ENCODE data around the gene GALNT2.
A peak's percentile ranks its signal among the peaks of the same experiment; 100 is the strongest.

GALNT2 gene

DNA sequence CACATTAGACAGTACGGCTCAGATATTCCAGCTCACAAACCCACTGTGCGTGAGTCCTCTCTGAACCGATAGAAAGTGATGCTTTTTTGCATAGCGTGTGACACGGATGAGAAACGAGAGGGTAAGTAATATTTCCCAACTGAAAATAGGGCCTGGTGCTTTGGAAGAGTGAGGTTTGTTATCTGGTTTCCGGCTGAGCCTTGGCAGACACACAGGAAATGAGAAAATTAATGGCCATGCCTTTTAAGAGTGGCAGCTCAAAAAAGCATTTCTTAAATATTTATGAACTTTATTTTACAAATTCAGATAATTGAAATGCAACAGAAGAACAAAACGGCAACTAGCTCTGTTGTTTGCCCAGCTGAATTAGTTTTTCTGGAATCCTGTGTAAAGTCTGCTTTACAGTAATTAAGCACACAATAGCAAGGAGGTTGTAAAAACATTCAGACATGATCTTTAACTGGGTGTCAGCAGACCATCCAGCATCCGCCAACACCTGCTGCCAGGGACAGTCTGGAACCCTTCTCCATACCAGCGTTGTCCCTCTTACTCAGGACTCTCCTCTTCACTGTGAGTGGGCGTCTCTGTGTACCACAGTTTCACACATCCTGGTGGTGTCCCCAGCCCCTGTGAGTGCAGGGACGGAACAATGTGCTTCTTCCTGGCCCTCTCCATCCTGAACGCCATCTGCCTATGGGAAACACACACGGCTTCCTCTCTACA lies 203.7 kb downstream of the GALNT2 start:
- DNase-seq (ENCODE audit: extremely low read depth in 1 of 2, low read depth in 1 of 2): peak in 1 of 2 donors; percentile 29

- DNase-seq (ENCODE audit: extremely low read depth in 1 of 2, low read depth in 1 of 2): no peak
These were observed 204.4 kb downstream of the GALNT2 start for GRCh38 chr1:230271300-230272035.

- no peak for DNase-seq (ENCODE audit: extremely low read depth in 1 of 2, low read depth in 1 of 2)
These were observed 205.5 kb downstream of the GALNT2 start for GRCh38 chr1:230272557-230272956.

GRCh38 chr1:230273141-230273710 lies 206.2 kb downstream of the GALNT2 start:
- DNase-seq (ENCODE audit: extremely low read depth in 1 of 2, low read depth in 1 of 2): no peak

DNA sequence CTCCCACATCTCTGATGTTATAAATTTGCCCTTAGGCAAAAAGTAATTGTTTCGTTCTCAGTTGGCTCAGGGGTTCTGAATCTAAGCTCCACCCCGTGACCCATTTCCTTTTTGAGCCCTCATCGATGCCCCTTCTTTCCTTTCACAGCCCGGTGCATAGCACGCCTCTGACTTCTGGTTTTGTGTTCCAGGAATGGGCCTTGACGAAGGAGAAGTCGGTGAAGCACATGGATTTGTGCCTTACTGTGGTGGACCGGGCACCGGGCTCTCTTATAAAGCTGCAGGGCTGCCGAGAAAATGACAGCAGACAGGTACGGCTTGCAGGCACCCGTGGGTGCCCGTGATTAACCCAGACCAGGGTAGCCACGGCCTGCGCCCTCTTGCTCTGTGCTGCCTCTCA lies 207.2 kb downstream of the GALNT2 start:
- no peak for DNase-seq (ENCODE audit: extremely low read depth in 1 of 2, low read depth in 1 of 2)

DNA sequence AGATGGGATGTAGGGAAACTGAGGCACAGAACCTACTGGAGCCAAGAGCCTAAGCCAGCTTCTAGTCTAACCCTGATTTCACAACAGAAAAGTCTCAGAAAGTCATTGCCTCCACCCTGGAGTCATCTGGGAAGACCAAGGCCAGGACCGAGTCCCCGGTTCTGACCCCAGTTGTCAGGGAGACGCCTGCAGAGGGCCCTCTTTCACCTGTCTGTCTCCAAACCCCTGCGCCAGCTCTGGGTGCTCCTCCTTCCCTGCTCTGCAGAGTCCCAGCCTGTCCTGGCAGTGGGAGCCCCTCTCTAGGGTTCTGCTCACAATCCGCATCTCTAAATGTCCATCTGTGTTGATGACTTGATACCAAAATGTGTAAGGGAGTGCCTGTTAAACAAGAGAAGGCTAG lies 209.4 kb downstream of the GALNT2 start:
- no peak for DNase-seq (ENCODE audit: extremely low read depth in 1 of 2, low read depth in 1 of 2)

DNA sequence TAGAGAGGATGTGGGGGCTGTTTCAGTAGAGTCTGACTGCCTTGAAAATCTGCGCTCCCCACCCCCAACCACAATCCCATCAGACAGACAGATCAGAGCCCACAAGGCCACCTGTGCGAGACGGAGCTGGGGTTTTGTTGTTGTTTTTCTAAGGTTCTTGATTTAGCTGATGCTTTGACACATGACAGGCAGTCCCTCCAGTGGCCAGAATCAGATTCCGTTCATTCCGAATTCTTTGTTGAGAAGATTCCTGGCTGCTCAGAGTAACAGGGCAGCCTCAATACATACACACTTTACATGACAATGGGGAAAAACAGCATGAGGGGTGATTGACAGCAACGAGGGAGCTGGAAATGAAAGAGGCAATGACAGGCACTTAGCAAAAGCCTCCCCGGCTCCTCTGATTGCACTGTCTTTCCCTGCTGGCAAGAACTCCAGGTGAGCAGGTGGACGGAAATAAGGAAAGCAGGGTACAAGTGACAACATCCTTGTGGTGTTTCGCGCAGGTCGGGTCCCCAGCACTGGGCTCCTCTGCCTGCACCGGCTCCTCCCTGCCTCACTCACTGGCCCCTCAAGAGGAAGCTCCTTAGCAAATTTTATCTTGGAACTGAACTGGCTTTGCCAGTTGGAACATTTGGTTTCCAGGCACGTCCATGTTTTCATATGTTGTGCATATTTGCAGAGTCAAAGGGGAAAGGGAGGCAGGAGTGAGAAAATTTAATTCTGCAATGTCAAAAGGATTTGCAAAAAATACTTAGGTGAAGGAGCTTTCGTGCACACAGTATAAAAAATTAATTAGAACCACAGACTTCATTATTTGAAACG lies 210.4 kb downstream of the GALNT2 start:
- DNase-seq (ENCODE audit: extremely low read depth in 1 of 2, low read depth in 1 of 2): no peak

- DNase-seq (ENCODE audit: extremely low read depth in 1 of 2, low read depth in 1 of 2): no peak
These were observed 211.3 kb downstream of the GALNT2 start for GRCh38 chr1:230278376-230278775.

GRCh38 chr1:230278871-230279582 lies 212.0 kb downstream of the GALNT2 start:
- DNase-seq (ENCODE audit: extremely low read depth in 1 of 2, low read depth in 1 of 2): no peak

DNA sequence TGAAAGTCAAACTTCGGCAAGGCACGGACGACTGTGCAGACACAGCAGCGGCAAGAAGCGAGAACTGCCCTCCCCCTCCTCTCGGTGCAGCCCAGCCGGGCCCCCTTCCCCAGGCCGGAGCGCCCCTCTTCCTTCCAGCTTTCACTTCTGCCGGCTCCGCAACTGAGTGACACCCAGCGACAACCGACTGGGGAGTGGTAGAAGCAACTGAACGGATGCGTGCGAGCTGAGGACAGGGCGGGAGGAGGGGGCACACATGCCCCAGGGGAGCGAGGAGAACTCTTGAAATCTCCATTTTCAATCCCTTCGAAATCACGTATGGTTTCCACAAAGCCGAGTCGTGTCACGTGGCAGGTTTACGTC lies 212.5 kb downstream of the GALNT2 start:
- DNase-seq (ENCODE audit: extremely low read depth in 1 of 2, low read depth in 1 of 2): no peak

GRCh38 chr1:230280054-230280795 lies 213.2 kb downstream of the GALNT2 start:
- DNase-seq (ENCODE audit: extremely low read depth in 1 of 2, low read depth in 1 of 2): no peak

- DNase-seq (ENCODE audit: extremely low read depth in 1 of 2, low read depth in 1 of 2): no peak
These were observed 213.9 kb downstream of the GALNT2 start for GRCh38 chr1:230280906-230281413.

DNA sequence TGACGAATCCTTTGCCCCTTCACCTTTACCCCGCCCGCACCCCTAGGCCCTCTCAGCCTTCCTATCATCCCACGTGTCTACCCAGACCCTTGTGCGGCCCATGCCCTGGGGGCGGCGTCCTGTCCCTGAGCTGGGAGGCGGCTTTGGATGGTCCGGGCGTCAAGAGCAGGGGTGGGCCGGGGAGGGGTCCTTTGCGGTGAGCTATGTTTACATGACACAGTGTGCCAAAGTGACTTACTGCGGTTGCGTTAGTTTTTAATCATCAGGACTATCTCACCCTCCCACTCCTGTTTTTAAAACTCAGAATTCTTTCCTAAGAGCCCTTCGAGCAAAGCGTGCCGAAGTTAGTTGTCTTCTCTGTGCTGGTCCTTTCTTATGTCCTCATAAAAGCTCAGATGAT lies 214.5 kb downstream of the GALNT2 start:
- DNase-seq (ENCODE audit: extremely low read depth in 1 of 2, low read depth in 1 of 2): no peak

GRCh38 chr1:230282157-230282556 lies 215.1 kb downstream of the GALNT2 start:
- DNase-seq (ENCODE audit: extremely low read depth in 1 of 2, low read depth in 1 of 2): no peak

DNA sequence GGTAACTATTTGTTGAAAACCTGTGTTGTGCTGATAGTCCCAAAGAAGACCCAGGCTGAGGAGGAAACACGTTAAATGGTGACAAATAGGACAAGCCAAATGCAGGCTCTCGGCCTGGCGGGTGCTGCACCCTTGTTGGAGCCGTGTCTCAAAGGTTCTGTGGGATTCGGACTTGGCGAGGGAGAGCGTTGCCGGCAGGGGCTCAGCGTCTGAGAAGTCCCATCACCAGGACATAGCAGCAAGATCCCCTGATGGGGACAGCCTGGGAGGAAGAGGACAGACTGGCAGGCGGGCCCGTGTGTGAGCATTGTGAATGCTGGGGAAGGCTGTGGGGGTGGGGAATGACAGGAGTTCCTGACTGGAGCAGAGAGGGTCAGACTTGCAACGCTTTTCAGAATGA lies 216.6 kb downstream of the GALNT2 start:
- no peak for DNase-seq (ENCODE audit: extremely low read depth in 1 of 2, low read depth in 1 of 2)

- no peak for DNase-seq (ENCODE audit: extremely low read depth in 1 of 2, low read depth in 1 of 2)
These were observed 217.9 kb downstream of the GALNT2 start for GRCh38 chr1:230284891-230285290.

DNA sequence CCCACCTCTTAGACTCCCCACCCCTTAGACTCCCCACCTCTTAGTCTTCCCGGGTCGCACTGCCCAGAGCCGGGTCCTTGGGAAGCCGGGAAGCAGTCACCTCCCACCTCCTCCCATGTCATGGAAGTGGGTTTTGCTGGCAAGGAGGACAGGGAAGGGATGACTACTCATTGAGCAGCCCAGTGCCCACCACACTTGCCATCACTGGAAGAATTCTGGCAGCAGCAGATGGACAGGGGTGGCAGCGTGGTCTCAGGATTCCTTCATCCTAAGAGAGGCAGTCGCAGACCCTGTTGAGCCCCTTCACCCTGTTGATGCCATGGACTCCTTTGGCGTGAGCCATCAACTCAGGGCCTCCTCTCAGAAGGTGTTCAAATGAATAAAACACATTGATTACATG lies 218.3 kb downstream of the GALNT2 start:
- DNase-seq (ENCODE audit: extremely low read depth in 1 of 2, low read depth in 1 of 2): no peak

DNA sequence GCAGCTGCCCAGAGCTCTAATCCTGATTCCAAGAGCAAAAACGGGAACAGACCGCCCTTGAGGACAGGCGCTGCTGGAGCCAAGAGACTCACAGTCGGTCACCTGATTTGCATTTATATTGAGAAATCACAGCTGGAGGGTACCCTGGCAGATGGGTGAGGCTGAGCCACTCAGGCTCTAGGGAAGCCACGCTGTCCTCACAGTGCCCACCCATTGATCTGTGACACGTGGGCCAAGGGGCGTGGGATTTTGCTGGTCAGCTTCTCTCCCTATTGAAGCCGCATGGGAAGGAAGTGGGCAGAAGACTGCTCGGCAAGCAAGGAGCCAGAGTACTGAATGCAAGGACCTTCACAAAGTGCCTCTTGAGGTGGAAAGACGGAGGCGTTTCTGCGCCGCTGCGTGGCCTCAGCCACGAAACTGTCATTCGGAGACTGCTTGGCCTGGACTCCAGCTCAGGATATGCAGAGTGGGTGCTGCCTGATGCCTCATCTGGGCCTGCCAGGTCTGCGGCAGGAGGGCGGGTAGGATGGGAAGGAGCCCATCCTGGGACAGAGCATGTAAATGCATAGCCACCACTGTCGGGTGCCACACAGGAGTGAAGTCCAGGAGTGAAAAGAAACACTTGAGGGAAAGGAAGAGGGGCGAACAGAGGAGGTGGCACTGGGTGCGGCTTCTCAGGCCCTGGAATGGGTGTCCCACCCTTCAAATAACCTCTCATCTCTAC lies 219.3 kb downstream of the GALNT2 start:
- no peak for DNase-seq (ENCODE audit: extremely low read depth in 1 of 2, low read depth in 1 of 2)

GRCh38 chr1:230286890-230287269 lies 219.8 kb downstream of the GALNT2 start:
- no peak for DNase-seq (ENCODE audit: extremely low read depth in 1 of 2, low read depth in 1 of 2)

All from stimulated activated CD8-positive, alpha-beta memory T cell treated with anti-CD3 and anti-CD28 coated beads, Interleukin-7, amount 100 ng/mL, for 48 hours (primary cell).